Subcutaneous adipose tissue (tissue), 4 donors: ENCODE measurements around the gene TMCC3. TPM values are rescaled to one million over a fixed set of nuclear protein-coding genes. Genes with fewer than 3 reads are reported as not detected.

Source experiments
- total RNA-seq, 4 donors: library from RNA; depleted of rRNA; stranded (reverse); fragments of >200 nt; gene quantifications; one replicate each; pipeline ENCODE4 v1.1.0, GENCODE V29; 2016
- TF ChIP-seq, protein P1 (sequence below): fragments of 450-650 bp; IDR thresholded peaks from one replicate; pipeline ENCODE4 v1.5.1; 2016; ENCODE audit warnings: low read depth, mild to moderate bottlenecking, control low read depth, antibody characterized with exemption, moderate library complexity

The TMCC3 gene
- total RNA-seq, 4 donors from 2014 or later, result 9.9 to 44.8 (median 17.2) TPM

DNA sequence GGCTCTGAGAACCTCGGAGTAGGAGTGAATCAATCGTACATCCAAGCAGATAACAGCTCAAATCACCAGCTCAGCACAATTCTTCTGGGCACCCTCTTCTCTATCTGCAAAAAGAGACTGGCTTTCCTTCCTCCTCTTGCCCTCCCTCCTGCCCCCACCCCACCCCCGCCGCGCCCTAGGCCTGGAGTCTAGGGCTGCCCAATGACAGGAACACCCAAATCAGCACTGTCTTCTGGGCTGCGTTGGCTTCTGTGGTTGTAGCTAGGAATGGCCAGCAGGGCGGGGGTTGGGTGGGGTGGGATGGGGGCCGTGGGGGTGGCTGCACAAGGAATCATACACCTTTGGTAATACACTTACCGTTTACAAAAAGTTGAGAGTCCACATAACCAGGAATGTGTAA lies 28.0 kb upstream of the TMCC3 start:
- TF ChIP-seq, protein P1, sequence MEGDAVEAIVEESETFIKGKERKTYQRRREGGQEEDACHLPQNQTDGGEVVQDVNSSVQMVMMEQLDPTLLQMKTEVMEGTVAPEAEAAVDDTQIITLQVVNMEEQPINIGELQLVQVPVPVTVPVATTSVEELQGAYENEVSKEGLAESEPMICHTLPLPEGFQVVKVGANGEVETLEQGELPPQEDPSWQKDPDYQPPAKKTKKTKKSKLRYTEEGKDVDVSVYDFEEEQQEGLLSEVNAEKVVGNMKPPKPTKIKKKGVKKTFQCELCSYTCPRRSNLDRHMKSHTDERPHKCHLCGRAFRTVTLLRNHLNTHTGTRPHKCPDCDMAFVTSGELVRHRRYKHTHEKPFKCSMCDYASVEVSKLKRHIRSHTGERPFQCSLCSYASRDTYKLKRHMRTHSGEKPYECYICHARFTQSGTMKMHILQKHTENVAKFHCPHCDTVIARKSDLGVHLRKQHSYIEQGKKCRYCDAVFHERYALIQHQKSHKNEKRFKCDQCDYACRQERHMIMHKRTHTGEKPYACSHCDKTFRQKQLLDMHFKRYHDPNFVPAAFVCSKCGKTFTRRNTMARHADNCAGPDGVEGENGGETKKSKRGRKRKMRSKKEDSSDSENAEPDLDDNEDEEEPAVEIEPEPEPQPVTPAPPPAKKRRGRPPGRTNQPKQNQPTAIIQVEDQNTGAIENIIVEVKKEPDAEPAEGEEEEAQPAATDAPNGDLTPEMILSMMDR, result no peak

DNA sequence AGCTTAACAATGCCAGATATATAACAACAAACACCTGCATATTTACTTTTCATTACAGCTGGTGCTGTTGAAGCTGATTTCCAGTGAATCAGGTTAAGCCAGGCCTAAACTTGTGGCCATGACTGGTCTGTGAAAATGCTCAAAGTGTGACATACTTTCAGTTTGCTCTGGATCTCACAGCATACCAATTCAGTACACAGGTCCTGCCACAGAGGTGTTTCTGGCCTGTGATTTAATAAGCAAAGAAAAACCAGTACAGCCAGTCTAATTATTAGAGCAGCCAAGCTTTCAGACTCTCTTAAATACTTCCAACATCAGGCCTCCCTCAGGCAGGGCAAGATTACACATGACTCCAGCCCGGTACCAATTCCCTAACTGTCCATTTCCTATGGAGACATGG lies 27.4 kb upstream of the TMCC3 start:
- TF ChIP-seq, protein P1, result no peak

DNA sequence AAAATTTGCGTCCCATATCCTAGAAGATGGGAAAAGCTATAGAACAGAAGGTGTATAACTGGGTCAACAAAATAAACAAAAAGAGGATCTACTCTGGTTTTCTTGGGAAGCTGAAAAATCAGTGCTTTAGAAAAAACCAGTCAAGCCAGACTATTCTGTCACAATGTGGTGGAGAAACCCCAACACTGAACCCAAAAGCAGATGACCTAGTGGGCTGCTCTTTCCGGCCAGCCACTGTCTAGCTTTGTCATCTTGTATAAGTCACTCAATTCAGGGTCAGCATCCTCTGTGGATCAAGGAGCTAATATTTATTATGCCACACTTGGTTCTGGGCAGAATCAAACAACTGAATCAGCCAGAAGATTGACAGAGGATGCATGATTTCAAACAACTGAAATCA lies 26.6 kb upstream of the TMCC3 start:
- TF ChIP-seq, protein P1, result no peak

DNA sequence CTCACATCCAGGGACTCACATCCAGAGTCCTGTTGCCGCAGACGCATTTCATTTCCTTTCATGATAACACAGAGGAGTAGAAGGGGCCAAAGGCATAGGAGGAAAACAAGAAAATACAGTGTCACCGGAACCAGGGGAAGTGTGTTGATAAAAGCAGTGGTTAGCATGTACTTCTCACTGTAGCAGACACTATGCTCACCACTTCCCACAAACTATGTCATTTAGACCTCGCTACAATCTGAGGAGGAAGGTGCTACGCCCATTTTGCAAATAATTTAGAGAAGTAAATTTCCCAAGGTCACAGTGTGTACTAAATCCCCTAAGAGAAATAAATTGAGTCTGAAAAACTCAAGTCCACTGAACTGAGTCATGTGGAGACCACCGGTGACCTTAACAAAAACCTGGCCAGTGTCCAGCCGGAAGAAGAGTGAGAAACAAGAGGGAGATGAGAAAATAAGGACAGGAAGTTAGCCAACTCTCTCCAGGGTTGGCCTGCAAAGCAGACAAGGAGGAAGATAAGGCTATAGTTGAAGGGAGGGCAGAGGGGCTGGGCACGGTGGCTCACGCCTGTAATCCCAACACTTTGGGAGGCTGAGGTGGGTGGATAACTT lies 25.8 kb upstream of the TMCC3 start:
- TF ChIP-seq, protein P1, result no peak

DNA sequence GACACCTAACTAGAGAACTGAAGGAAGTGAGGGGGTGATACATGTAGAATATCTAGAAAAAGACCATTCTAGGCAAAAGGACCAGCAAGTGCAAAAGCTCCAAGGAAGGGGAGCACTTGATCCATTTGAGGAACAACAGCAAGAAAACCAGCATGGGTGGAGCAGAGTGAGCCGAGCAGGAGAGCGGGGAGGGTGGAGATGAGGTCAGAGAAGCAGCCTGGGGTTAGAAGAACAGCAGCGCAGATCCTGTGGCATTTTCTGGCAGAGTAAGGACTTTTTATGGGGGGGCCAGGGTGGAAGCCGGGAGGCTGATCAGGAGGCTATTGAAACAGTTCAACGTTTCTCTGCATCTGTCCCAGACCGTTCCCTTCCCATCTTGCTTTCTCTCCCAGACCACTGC lies 24.5 kb upstream of the TMCC3 start:
- TF ChIP-seq, protein P1, result no peak

DNA sequence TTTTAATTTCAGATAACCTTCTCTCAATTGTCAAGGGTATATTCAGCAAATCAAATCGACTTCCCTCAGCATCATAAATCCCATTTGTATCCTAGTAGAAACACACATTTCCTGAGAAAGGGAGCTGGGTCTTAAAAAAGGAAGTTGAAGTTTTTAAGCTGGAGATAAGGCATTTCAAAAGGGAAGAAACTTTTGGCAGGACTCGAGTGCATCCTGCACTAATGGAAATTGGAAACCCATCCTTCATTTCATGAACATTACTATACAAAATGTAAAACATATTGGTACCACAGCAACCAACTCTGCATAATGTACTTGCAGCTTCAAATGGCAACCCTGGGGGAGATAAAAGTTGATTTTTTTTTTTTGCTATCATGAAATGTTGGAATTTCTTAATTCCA lies 23.7 kb upstream of the TMCC3 start:
- TF ChIP-seq, protein P1, result no peak

- TF ChIP-seq, protein P1, result no peak
Observed at GRCh38 chr12:94673496-94673895, 23.1 kb upstream of the TMCC3 start.
